HG02571 (cell line): ENCODE results near the gene ARHGEF11.

Source experiments
- ATAC-seq: cut with Tn5 transposase; IDR thresholded peaks from one replicate; pipeline ENCODE4 v1.9.1; 2021; ENCODE audit warnings: mild to moderate bottlenecking, moderate library complexity; ENCODE audit not compliant: unreplicated experiment

Gene ARHGEF11

GRCh38 chr1:156912861-156913808 is 132.4 kb downstream of the ARHGEF11 start:
- ATAC-seq: no peak

GRCh38 chr1:156912310-156912709 is 133.2 kb downstream of the ARHGEF11 start:
- no peak for ATAC-seq

- ATAC-seq: no peak
Measured at GRCh38 chr1:156911577-156912298, 133.8 kb downstream of the ARHGEF11 start.

GRCh38 chr1:156910309-156910782 is 135.2 kb downstream of the ARHGEF11 start:
- no peak for ATAC-seq

- ATAC-seq: no peak
Measured at GRCh38 chr1:156909671-156910070, 135.9 kb downstream of the ARHGEF11 start.

GRCh38 chr1:156908955-156909354 is 136.6 kb downstream of the ARHGEF11 start:
- no peak for ATAC-seq

- no peak for ATAC-seq
Measured at GRCh38 chr1:156908541-156908940, 137.0 kb downstream of the ARHGEF11 start.

- no peak for ATAC-seq
Measured at GRCh38 chr1:156906206-156906906, 139.2 kb downstream of the ARHGEF11 start.

GRCh38 chr1:156905651-156906050 is 139.9 kb downstream of the ARHGEF11 start:
- no peak for ATAC-seq

- ATAC-seq: no peak
Measured at GRCh38 chr1:156905176-156905575, 140.4 kb downstream of the ARHGEF11 start.

GRCh38 chr1:156904187-156904959 is 141.2 kb downstream of the ARHGEF11 start:
- no peak for ATAC-seq

GRCh38 chr1:156903328-156904091 is 142.0 kb downstream of the ARHGEF11 start:
- ATAC-seq: no peak

- no peak for ATAC-seq
Measured at GRCh38 chr1:156901966-156902915, 143.3 kb downstream of the ARHGEF11 start.

- no peak for ATAC-seq
Measured at GRCh38 chr1:156901590-156901900, 144.0 kb downstream of the ARHGEF11 start.

- ATAC-seq: no peak
Measured at GRCh38 chr1:156900896-156901589, 144.5 kb downstream of the ARHGEF11 start.

GRCh38 chr1:156899956-156900718 is 145.4 kb downstream of the ARHGEF11 start:
- ATAC-seq: no peak

GRCh38 chr1:156898971-156899664 is 146.4 kb downstream of the ARHGEF11 start:
- ATAC-seq: no peak
